GM23338 (cell line): Measurements from ENCODE around the gene RIT1. TPM values are rescaled to one million over a fixed set of nuclear protein-coding genes. Genes with fewer than 3 reads are reported as not detected.
A peak's percentile ranks its signal among the peaks of the same experiment; 100 is the strongest.

Experiments used
- ATAC-seq: fragments of 200-7000 bp; cut with Tn5 transposase; 3 replicates; pipeline ENCODE4 v1.9.1; 2020
- DNase-seq: peaks from one replicate; pipeline ENCODE4 v3.0.0-alpha.2; 2015; ENCODE audit warnings: low spot score
- H2AFZ ChIP-seq: fragments of 200-600 bp; sonication (generic); 2 replicates; pipeline ENCODE4 v1.8.0; 2016; ENCODE audit warnings: antibody characterized with exemption, mild to moderate bottlenecking, moderate library complexity
- H3F3A ChIP-seq: fragments of 200-600 bp; sonication (generic); replicated peaks from 2 replicates; pipeline ENCODE4 v1.8.0; 2017; ENCODE audit warnings: antibody characterized with exemption, mixed run types, low read depth
- H3K27ac ChIP-seq: fragments of 200-600 bp; sonication (generic); 2 replicates; pipeline ENCODE4 v1.6.1; 2016; ENCODE audit warnings: low read depth
- H3K27me3 ChIP-seq: fragments of 200-600 bp; sonication (generic); 2 replicates; pipeline ENCODE4 v1.8.0; 2016; ENCODE audit warnings: mild to moderate bottlenecking, mixed run types, moderate library complexity; ENCODE audit not compliant: insufficient read depth
- H3K36me3 ChIP-seq: fragments of 200-600 bp; sonication (generic); 2 replicates; pipeline ENCODE4 v1.8.0; 2016; ENCODE audit warnings: mild to moderate bottlenecking; ENCODE audit not compliant: insufficient read depth
- H3K4me1 ChIP-seq: fragments of 200-600 bp; sonication (generic); 2 replicates; pipeline ENCODE4 v1.8.0; 2016; ENCODE audit warnings: mild to moderate bottlenecking, moderate library complexity; ENCODE audit not compliant: insufficient read depth
- H3K4me2 ChIP-seq: fragments of 200-600 bp; sonication (generic); 2 replicates; pipeline ENCODE4 v1.7.1; 2017; ENCODE audit warnings: mixed run types
- H3K4me3 ChIP-seq: fragments of 200-600 bp; sonication (generic); 2 replicates; pipeline ENCODE4 v1.6.1; 2016; ENCODE audit warnings: mixed run types
- H3K79me2 ChIP-seq: fragments of 200-600 bp; sonication (generic); replicated peaks from 2 replicates; pipeline ENCODE4 v1.8.0; 2017; ENCODE audit warnings: mild to moderate bottlenecking; ENCODE audit not compliant: insufficient read depth
- H3K9me2 ChIP-seq: fragments of 200-600 bp; sonication (generic); 2 replicates; pipeline ENCODE4 v1.8.0; 2017; ENCODE audit not compliant: insufficient read depth
- H4K20me1 ChIP-seq: fragments of 200-600 bp; sonication (generic); replicated peaks from 2 replicates; pipeline ENCODE4 v1.8.0; 2017; ENCODE audit warnings: mild to moderate bottlenecking; ENCODE audit not compliant: insufficient read depth
- H3K27ac Mint-ChIP-seq: 2 replicates; pipeline ENCODE4 v1.8.0; 2020; ENCODE audit warnings: inconsistent platforms, mild to moderate bottlenecking, moderate library complexity, mixed read lengths
- H3K27me3 Mint-ChIP-seq: 3 replicates; pipeline ENCODE4 v1.8.0; 2022; ENCODE audit warnings: low read depth, mild to moderate bottlenecking, moderate library complexity, mixed read lengths, inconsistent platforms; ENCODE audit not compliant: insufficient read depth, poor library complexity
- H3K36me3 Mint-ChIP-seq: 3 replicates; pipeline ENCODE4 v1.8.0; 2021; ENCODE audit warnings: low read depth, mild to moderate bottlenecking, inconsistent platforms, moderate library complexity, mixed read lengths
- H3K4me1 Mint-ChIP-seq: 3 replicates; pipeline ENCODE4 v1.8.0; 2020; ENCODE audit warnings: mild to moderate bottlenecking, inconsistent platforms, mixed read lengths
- H3K4me3 Mint-ChIP-seq: 3 replicates; pipeline ENCODE4 v1.8.0; 2021; ENCODE audit warnings: moderate library complexity, mild to moderate bottlenecking, inconsistent platforms, mixed read lengths
- H3K9me3 Mint-ChIP-seq: 3 replicates; pipeline ENCODE4 v1.8.0; 2020; ENCODE audit warnings: moderate library complexity, mild to moderate bottlenecking, inconsistent platforms, mixed read lengths
- CREB1 ChIP-seq: fragments of 250-450 bp; sonication (Bioruptor Pico); IDR thresholded peaks from 2 replicates; pipeline ENCODE4 v1.5.0; 2020; ENCODE audit warnings: low read depth, mild to moderate bottlenecking, moderate library complexity
- EZH2 ChIP-seq: fragments of 200-600 bp; sonication (generic); IDR thresholded peaks from one replicate; pipeline ENCODE4 v1.8.0; 2017; ENCODE audit warnings: antibody characterized with exemption, mild to moderate bottlenecking, low read depth; ENCODE audit not compliant: unreplicated experiment
- EZH2phosphoT487 ChIP-seq: fragments of 200-600 bp; sonication (generic); IDR thresholded peaks from one replicate; pipeline ENCODE4 v1.8.1; 2018; ENCODE audit warnings: antibody characterized with exemption; ENCODE audit not compliant: unreplicated experiment
- JUNB ChIP-seq: IDR thresholded peaks from one replicate; pipeline ENCODE4 v1.6.1; 2016; ENCODE audit warnings: antibody characterized with exemption; ENCODE audit not compliant: unreplicated experiment
- NANOG ChIP-seq: IDR thresholded peaks from 2 replicates; pipeline ENCODE4 v1.6.1; 2016; ENCODE audit warnings: antibody characterized with exemption, borderline replicate concordance
- POLR2AphosphoS5 ChIP-seq: IDR thresholded peaks from 2 replicates; pipeline ENCODE4 v1.6.1; 2016; ENCODE audit warnings: antibody characterized with exemption, low read depth
- REST ChIP-seq: IDR thresholded peaks from one replicate; pipeline ENCODE4 v1.6.1; 2018; ENCODE audit warnings: antibody characterized with exemption; ENCODE audit not compliant: unreplicated experiment
- STAT1 ChIP-seq: IDR thresholded peaks from one replicate; pipeline ENCODE4 v1.6.1; 2016; ENCODE audit warnings: antibody characterized with exemption; ENCODE audit not compliant: unreplicated experiment
- ZNF114 ChIP-seq: fragments of 250-450 bp; sonication (Bioruptor Pico); IDR thresholded peaks from 2 replicates; pipeline ENCODE4 v1.5.0; 2020; ENCODE audit warnings: mild to moderate bottlenecking, moderate library complexity
- ZNF331 ChIP-seq: fragments of 250-450 bp; sonication (Bioruptor Pico); IDR thresholded peaks from 2 replicates; pipeline ENCODE4 v1.5.0; 2020; ENCODE audit warnings: low read depth, mild to moderate bottlenecking, moderate library complexity
- polyA plus RNA-seq: library from polyadenylated mRNA; unstranded; fragments of >200 nt; fragmentation: Nextera tagmentation; extraction: Ambion mirVana; gene quantifications from 2 replicates; pipeline ENCODE4 v1.2.1, GENCODE V29; 2016
- total RNA-seq: library from RNA; depleted of rRNA; stranded (reverse); fragments of >200 nt; shearing (Covaris generic); gene quantifications from 2 replicates; pipeline ENCODE4 v1.2.3, GENCODE V29; 2014
- TF ChIP-seq, protein P1 (sequence below): IDR thresholded peaks from 2 replicates; pipeline ENCODE4 v1.6.1; 2016; ENCODE audit warnings: antibody characterized with exemption
- TF ChIP-seq, protein P2 (sequence below): fragments of 250-450 bp; sonication (Bioruptor Pico); IDR thresholded peaks from 2 replicates; pipeline ENCODE4 v1.5.0; 2020; ENCODE audit warnings: mild to moderate bottlenecking, moderate library complexity
- TF ChIP-seq, protein P3 (sequence below), 2 experiments: fragments of 200-600 bp in 1 of 2; sonication (generic) in 1 of 2; conservative IDR thresholded peaks; 2 replicates each; pipeline versions ENCODE4 v1.5.1 to v1.6.1; 2016 to 2017; ENCODE audit warnings: antibody characterized with exemption in 2 of 2, low read depth in 2 of 2, mild to moderate bottlenecking in 2 of 2, moderate library complexity in 1 of 2

Gene RIT1
- total and polyA plus RNA-seq, 2 experiments from 2014 or later: 21.5 to 24.4 TPM

- H3K4me3 Mint-ChIP-seq: peak overlapping the region; percentile 100
- ATAC-seq: no peak; the same call in 2 of the 3 replicates
These were observed 54.7 kb downstream of the RIT1 start for GRCh38 chr1:155856257-155856974.

More at GRCh38 chr1:155856257-155856974, 54.7 kb downstream of the RIT1 start:
- TF ChIP-seq JUNB: no peak
- TF ChIP-seq STAT1: no peak
- TF ChIP-seq, protein P1, sequence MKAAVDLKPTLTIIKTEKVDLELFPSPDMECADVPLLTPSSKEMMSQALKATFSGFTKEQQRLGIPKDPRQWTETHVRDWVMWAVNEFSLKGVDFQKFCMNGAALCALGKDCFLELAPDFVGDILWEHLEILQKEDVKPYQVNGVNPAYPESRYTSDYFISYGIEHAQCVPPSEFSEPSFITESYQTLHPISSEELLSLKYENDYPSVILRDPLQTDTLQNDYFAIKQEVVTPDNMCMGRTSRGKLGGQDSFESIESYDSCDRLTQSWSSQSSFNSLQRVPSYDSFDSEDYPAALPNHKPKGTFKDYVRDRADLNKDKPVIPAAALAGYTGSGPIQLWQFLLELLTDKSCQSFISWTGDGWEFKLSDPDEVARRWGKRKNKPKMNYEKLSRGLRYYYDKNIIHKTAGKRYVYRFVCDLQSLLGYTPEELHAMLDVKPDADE: no peak
- TF ChIP-seq EZH2: no peak
- TF ChIP-seq, protein P2, sequence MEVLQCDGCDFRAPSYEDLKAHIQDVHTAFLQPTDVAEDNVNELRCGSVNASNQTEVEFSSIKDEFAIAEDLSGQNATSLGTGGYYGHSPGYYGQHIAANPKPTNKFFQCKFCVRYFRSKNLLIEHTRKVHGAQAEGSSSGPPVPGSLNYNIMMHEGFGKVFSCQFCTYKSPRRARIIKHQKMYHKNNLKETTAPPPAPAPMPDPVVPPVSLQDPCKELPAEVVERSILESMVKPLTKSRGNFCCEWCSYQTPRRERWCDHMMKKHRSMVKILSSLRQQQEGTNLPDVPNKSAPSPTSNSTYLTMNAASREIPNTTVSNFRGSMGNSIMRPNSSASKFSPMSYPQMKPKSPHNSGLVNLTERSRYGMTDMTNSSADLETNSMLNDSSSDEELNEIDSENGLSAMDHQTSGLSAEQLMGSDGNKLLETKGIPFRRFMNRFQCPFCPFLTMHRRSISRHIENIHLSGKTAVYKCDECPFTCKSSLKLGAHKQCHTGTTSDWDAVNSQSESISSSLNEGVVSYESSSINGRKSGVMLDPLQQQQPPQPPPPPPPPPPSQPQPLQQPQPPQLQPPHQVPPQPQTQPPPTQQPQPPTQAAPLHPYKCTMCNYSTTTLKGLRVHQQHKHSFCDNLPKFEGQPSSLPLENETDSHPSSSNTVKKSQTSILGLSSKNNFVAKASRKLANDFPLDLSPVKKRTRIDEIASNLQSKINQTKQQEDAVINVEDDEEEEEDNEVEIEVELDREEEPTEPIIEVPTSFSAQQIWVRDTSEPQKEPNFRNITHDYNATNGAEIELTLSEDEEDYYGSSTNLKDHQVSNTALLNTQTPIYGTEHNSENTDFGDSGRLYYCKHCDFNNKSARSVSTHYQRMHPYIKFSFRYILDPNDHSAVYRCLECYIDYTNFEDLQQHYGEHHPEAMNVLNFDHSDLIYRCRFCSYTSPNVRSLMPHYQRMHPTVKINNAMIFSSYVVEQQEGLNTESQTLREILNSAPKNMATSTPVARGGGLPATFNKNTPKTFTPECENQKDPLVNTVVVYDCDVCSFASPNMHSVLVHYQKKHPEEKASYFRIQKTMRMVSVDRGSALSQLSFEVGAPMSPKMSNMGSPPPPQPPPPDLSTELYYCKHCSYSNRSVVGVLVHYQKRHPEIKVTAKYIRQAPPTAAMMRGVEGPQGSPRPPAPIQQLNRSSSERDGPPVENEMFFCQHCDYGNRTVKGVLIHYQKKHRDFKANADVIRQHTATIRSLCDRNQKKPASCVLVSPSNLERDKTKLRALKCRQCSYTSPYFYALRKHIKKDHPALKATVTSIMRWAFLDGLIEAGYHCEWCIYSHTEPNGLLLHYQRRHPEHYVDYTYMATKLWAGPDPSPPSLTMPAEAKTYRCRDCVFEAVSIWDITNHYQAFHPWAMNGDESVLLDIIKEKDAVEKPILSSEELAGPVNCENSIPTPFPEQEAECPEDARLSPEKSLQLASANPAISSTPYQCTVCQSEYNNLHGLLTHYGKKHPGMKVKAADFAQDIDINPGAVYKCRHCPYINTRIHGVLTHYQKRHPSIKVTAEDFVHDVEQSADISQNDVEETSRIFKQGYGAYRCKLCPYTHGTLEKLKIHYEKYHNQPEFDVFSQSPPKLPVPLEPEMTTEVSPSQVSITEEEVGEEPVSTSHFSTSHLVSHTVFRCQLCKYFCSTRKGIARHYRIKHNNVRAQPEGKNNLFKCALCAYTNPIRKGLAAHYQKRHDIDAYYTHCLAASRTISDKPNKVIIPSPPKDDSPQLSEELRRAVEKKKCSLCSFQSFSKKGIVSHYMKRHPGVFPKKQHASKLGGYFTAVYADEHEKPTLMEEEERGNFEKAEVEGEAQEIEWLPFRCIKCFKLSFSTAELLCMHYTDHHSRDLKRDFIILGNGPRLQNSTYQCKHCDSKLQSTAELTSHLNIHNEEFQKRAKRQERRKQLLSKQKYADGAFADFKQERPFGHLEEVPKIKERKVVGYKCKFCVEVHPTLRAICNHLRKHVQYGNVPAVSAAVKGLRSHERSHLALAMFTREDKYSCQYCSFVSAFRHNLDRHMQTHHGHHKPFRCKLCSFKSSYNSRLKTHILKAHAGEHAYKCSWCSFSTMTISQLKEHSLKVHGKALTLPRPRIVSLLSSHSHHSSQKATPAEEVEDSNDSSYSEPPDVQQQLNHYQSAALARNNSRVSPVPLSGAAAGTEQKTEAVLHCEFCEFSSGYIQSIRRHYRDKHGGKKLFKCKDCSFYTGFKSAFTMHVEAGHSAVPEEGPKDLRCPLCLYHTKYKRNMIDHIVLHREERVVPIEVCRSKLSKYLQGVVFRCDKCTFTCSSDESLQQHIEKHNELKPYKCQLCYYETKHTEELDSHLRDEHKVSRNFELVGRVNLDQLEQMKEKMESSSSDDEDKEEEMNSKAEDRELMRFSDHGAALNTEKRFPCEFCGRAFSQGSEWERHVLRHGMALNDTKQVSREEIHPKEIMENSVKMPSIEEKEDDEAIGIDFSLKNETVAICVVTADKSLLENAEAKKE (CRISPR knock-in tag): no peak
- TF ChIP-seq REST: no peak
- TF ChIP-seq EZH2phosphoT487: no peak
- no peak for TF ChIP-seq CREB1 (CRISPR knock-in tag)
- no peak for TF ChIP-seq ZNF331 (CRISPR knock-in tag)
- TF ChIP-seq, protein P3, sequence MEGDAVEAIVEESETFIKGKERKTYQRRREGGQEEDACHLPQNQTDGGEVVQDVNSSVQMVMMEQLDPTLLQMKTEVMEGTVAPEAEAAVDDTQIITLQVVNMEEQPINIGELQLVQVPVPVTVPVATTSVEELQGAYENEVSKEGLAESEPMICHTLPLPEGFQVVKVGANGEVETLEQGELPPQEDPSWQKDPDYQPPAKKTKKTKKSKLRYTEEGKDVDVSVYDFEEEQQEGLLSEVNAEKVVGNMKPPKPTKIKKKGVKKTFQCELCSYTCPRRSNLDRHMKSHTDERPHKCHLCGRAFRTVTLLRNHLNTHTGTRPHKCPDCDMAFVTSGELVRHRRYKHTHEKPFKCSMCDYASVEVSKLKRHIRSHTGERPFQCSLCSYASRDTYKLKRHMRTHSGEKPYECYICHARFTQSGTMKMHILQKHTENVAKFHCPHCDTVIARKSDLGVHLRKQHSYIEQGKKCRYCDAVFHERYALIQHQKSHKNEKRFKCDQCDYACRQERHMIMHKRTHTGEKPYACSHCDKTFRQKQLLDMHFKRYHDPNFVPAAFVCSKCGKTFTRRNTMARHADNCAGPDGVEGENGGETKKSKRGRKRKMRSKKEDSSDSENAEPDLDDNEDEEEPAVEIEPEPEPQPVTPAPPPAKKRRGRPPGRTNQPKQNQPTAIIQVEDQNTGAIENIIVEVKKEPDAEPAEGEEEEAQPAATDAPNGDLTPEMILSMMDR (conservative IDR thresholded peaks at IDR 0.05; ENCODE audit: low read depth in 2 of 2): no peak
- no peak for TF ChIP-seq ZNF114 (CRISPR knock-in tag)
- TF ChIP-seq NANOG: no peak
- TF ChIP-seq POLR2AphosphoS5: no peak
- no peaks in the 10 kb centered on the region for H3K9me2 ChIP-seq
- DNase-seq: no peak
- peaks cover 26% of the 10 kb centered on the region for H3K36me3 ChIP-seq
- H3K79me2 ChIP-seq: peaks cover 53% of the 10 kb centered on the region
- H4K20me1 ChIP-seq: peaks cover 20% of the 10 kb centered on the region
- Mint-ChIP-seq H3K9me3 (no peaks in the 10 kb centered on the region), H3K27me3 (peaks cover 14% of the 10 kb centered on the region), H3K4me1 (peaks cover 6% of the 10 kb centered on the region), H3K36me3 (peaks cover 33% of the 10 kb centered on the region), H3K27ac (peak overlapping the region; percentile 97)
- H3K4me2 ChIP-seq: peak overlapping the region; percentile 97
- H3K4me1 ChIP-seq: peaks cover 11% of the 10 kb centered on the region
- peaks cover 16% of the 10 kb centered on the region for H3F3A ChIP-seq
- H3K4me3 ChIP-seq: peak overlapping the region; percentile 58
- no peaks in the 10 kb centered on the region for H3K27me3 ChIP-seq
- H2AFZ ChIP-seq: no peak overlapping the region
- H3K27ac ChIP-seq: peak overlapping the region; percentile 58; the same call in 1 of the 2 replicates
